Aorta (tissue), 5 donors: ENCODE measurements around the gene ARID4A. TPM values are rescaled to one million over a fixed set of nuclear protein-coding genes. Genes with fewer than 3 reads are reported as not detected.
"Not testable (repeated sequence)": the region's sequence is repeated elsewhere in the genome, so short reads cannot be mapped to it uniquely, and the experiment has no call there.

ENCODE experiments used
- ATAC-seq: fragments of 200-7000 bp; cut with Tn5 transposase; one replicate; pipeline ENCODE4 v1.9.1; 2022; ENCODE audit warnings: moderate library complexity; ENCODE audit not compliant: low FRiP score
- DNase-seq, 2 donors: peaks; one replicate each; pipeline ENCODE4 v3.0.0-alpha.2; 2020
- H3K27ac ChIP-seq, 2 donors: one replicate each; pipeline ENCODE4 v1.5.1; 2013; ENCODE audit warnings: low read length in 2 of 2, mild to moderate bottlenecking in 2 of 2, moderate library complexity in 2 of 2, control low read depth in 1 of 2, inconsistent platforms in 1 of 2, low read depth in 1 of 2
- H3K27me3 ChIP-seq, 2 donors: one replicate each; pipeline ENCODE4 v1.6.1; 2013; ENCODE audit warnings: control low read depth in 1 of 2, low read length in 1 of 2, mild to moderate bottlenecking in 1 of 2, moderate library complexity in 1 of 2; ENCODE audit not compliant: insufficient read depth in 2 of 2, control insufficient read depth in 1 of 2
- H3K36me3 ChIP-seq, 2 donors: one replicate each; pipeline ENCODE4 v1.6.1; 2013; ENCODE audit warnings: control low read depth in 1 of 2, low read length in 1 of 2, mild to moderate bottlenecking in 1 of 2; ENCODE audit not compliant: insufficient read depth in 2 of 2, control insufficient read depth in 1 of 2
- H3K4me1 ChIP-seq, 2 donors: one replicate each; pipeline ENCODE4 v1.6.1; 2013; ENCODE audit warnings: low read length in 2 of 2, control low read depth in 1 of 2, mild to moderate bottlenecking in 1 of 2, moderate library complexity in 1 of 2; ENCODE audit not compliant: insufficient read depth in 2 of 2, control insufficient read depth in 1 of 2
- H3K4me3 ChIP-seq, 2 donors: one replicate each; pipeline ENCODE4 v1.5.1; 2013; ENCODE audit warnings: low read length in 2 of 2, control low read depth in 1 of 2, mild to moderate bottlenecking in 1 of 2
- H3K9me3 ChIP-seq: one replicate; pipeline ENCODE4 v1.6.1; 2013; ENCODE audit warnings: mild to moderate bottlenecking, low read length; ENCODE audit not compliant: control insufficient read depth
- WGBS, 2 donors: extraction: QIAGEN DNeasy Blood & Tissue Kit; methylation state at CpG; one replicate each; pipeline ENCODE4 v1.1.7; 2013; 5-methylcytosine and 5-hydroxymethylcytosine counted together
- intact Hi-C, 2 donors: fragments of 100-400 bp; cut with DNase I; formaldehyde crosslinking; loops; one replicate each; pipeline versions ENCODE4 v1.14.2 to v1.15.0; 2022
- polyA plus RNA-seq, 2 donors: library from polyadenylated mRNA; stranded (reverse); fragments of 200-250 nt; gene quantifications; one replicate each; pipeline ENCODE4 v1.2.3, GENCODE V29; 2013
- total RNA-seq, 2 donors: library from RNA; stranded (reverse); fragmentation: NEBNext Ultra II Directional; extraction: Animal tissue kit (Norgen Biotek cat#: 25700); gene quantifications; one replicate each; pipeline ENCODE4 v1.2.1, GENCODE V29; 2021
- donor health status: healthy with polysubstance abuse.
- donor health status: Bipolar disorder and iron deficiency.
- donor health status: DM: no; HTN: no; CAD: no.
- donor health status: DM: no; HTN: no; CAD: no.
- donor health status: DM: yes; HTN: yes; CAD: no.

The ARID4A gene
- total and polyA plus RNA-seq, 4 donors, result 7.8 to 55.9 (median 20.1) TPM

GRCh38 chr14:58331111-58331510, 32.8 kb downstream of the ARID4A start:
- no peaks in the 10 kb centered on the region for H3K9me3 ChIP-seq
- peaks cover 0 to 2% of the 10 kb centered on the region in 2 donors for H3K36me3 ChIP-seq
- H3K27ac ChIP-seq, result no peak overlapping the region
- WGBS, 2 donors, result 0 to 2% methylated on average over 5 of the region's 5 CpGs
- ATAC-seq (peak; percentile 86), DNase-seq (peak; percentile 89 to 92)
- H3K27me3 ChIP-seq, result no peaks in the 10 kb centered on the region
- H3K4me1 ChIP-seq, result no peaks in the 10 kb centered on the region
- no peak overlapping the region for H3K4me3 ChIP-seq
- intact Hi-C loops, result no loop called here

GRCh38 chr14:58332561-58332960, 34.2 kb downstream of the ARID4A start:
- H3K36me3 ChIP-seq, result no peaks in the 10 kb centered on the region
- H3K27me3 ChIP-seq, result no peaks in the 10 kb centered on the region
- intact Hi-C loops, result no loop called here
- H3K9me3 ChIP-seq, result no peaks in the 10 kb centered on the region
- no peak for DNase-seq
- no peaks in the 10 kb centered on the region for H3K4me1 ChIP-seq
- no peak overlapping the region for H3K27ac ChIP-seq
- WGBS, 2 donors, result 91 to 96% methylated on average over 3 of the region's 3 CpGs
- H3K4me3 ChIP-seq, result no peak overlapping the region
- no peak for ATAC-seq

- H3K4me1 ChIP-seq, intact Hi-C loops, H3K4me3 ChIP-seq, H3K36me3 ChIP-seq, ATAC-seq, DNase-seq, H3K9me3 ChIP-seq, H3K27ac ChIP-seq, H3K27me3 ChIP-seq: not testable (repeated sequence)
- 80 to 81% methylated on average over 4 of the region's 4 CpGs for WGBS, 2 donors
Observed at GRCh38 chr14:58339666-58340065, 41.3 kb downstream of the ARID4A start.

- Histone ChIP-seq H3K9me3 (no peaks in the 10 kb centered on the region), H3K4me3 (no peak overlapping the region), H3K4me1 (no peaks in the 10 kb centered on the region), H3K27me3 (no peaks in the 10 kb centered on the region), H3K27ac (no peak overlapping the region), H3K36me3 (peaks cover 0 to 3% of the 10 kb centered on the region in 2 donors)
- no peak for ATAC-seq
- no peak for DNase-seq
- WGBS, 2 donors, result 75 to 76% methylated on average over 4 of the region's 4 CpGs
- intact Hi-C loops, result no loop called here
Observed at GRCh38 chr14:58341152-58341748, 42.9 kb downstream of the ARID4A start.

- H3K4me1 ChIP-seq, H3K4me3 ChIP-seq: not testable (repeated sequence)
Observed at GRCh38 chr14:58343535-58343934, 45.2 kb downstream of the ARID4A start.

GRCh38 chr14:58353516-58354299, 55.4 kb downstream of the ARID4A start:
- ATAC-seq (no peak), DNase-seq (no peak)
- H3K4me1 ChIP-seq, result no peaks in the 10 kb centered on the region
- peak overlapping the region in 1 of 2 donors; percentile 34 for H3K4me3 ChIP-seq
- no peaks in the 10 kb centered on the region for H3K27me3 ChIP-seq
- intact Hi-C loops, result no loop called here
- 73 to 81% methylated on average over 4 of the region's 4 CpGs for whole genome bisulfite sequencing, 2 donors
- no peaks in the 10 kb centered on the region for H3K9me3 ChIP-seq
- no peak overlapping the region for H3K27ac ChIP-seq
- peaks cover 0 to 4% of the 10 kb centered on the region in 2 donors for H3K36me3 ChIP-seq

More at GRCh38 chr14:58343535-58343934, 45.2 kb downstream of the ARID4A start:
- WGBS, 2 donors, result 94 to 95% methylated on average over 3 of the region's 3 CpGs
- ATAC-seq, H3K9me3 ChIP-seq, DNase-seq, H3K27me3 ChIP-seq, intact Hi-C loops, H3K27ac ChIP-seq, H3K36me3 ChIP-seq: not testable (repeated sequence)

- ATAC-seq (no peak), DNase-seq (no peak)
- WGBS, 2 donors, result 91 to 92% methylated on average over 2 of the region's 2 CpGs
- Histone ChIP-seq H3K36me3 (peaks cover 0 to 4% of the 10 kb centered on the region in 2 donors), H3K9me3 (no peaks in the 10 kb centered on the region), H3K27ac (no peak overlapping the region), H3K27me3 (no peaks in the 10 kb centered on the region), H3K4me1 (no peaks in the 10 kb centered on the region), H3K4me3 (no peak overlapping the region)
- intact Hi-C loops, result no loop called here
Observed at GRCh38 chr14:58354808-58355207, 56.5 kb downstream of the ARID4A start.

- H3K27ac ChIP-seq, result no peak overlapping the region
- DNase-seq (no peak), ATAC-seq (no peak)
- H3K36me3 ChIP-seq, result peaks cover 0 to 2% of the 10 kb centered on the region in 2 donors
- H3K4me1 ChIP-seq, result no peaks in the 10 kb centered on the region
- intact Hi-C loops, result no loop called here
- no peaks in the 10 kb centered on the region for H3K9me3 ChIP-seq
- H3K27me3 ChIP-seq, result no peaks in the 10 kb centered on the region
- no peak overlapping the region for H3K4me3 ChIP-seq
- WGBS, 2 donors, result 88 to 91% methylated on average over 1 of the region's 1 CpG
Observed at GRCh38 chr14:58356268-58356667, 57.9 kb downstream of the ARID4A start.

GRCh38 chr14:58362272-58362671, 63.9 kb downstream of the ARID4A start:
- DNase-seq, H3K36me3 ChIP-seq, H3K27me3 ChIP-seq, H3K27ac ChIP-seq, H3K4me3 ChIP-seq, H3K9me3 ChIP-seq, ATAC-seq, intact Hi-C loops, H3K4me1 ChIP-seq: not testable (repeated sequence)
- WGBS, 2 donors, result 93 to 100% methylated on average over 1 of the region's 1 CpG
